Left lung (tissue), 10 donors: ENCODE data around the gene DOK7. TPM values are rescaled to one million over a fixed set of nuclear protein-coding genes. Genes with fewer than 3 reads are reported as not detected.

ENCODE experiments used
- ATAC-seq: fragments of 200-7000 bp; cut with Tn5 transposase; one replicate; pipeline ENCODE4 v1.9.1; 2020; ENCODE audit warnings: moderate library complexity
- DNase-seq, 4 donors: peaks; one replicate each; pipeline ENCODE4 v3.0.0-alpha.2; 2013 to 2020
- H3K27ac ChIP-seq, 2 donors: fragments of 200-600 bp; sonication (generic) in 1 of 2; one replicate each; pipeline versions ENCODE4 v1.5.0 to v1.8.0; 2020 to 2021
- H3K27me3 ChIP-seq, 2 donors: fragments of 200-600 bp; sonication (generic) in 1 of 2; one replicate each; pipeline versions ENCODE4 v1.5.0 to v1.8.0; 2020 to 2021
- H3K36me3 ChIP-seq, 2 donors: fragments of 200-600 bp; sonication (generic) in 1 of 2; one replicate each; pipeline versions ENCODE4 v1.5.0 to v1.8.0; 2020 to 2021
- H3K4me1 ChIP-seq, 2 donors: fragments of 200-600 bp; one replicate each; pipeline ENCODE4 v1.8.0; 2021
- H3K4me3 ChIP-seq, 2 donors: fragments of 200-600 bp; sonication (generic) in 1 of 2; one replicate each; pipeline versions ENCODE4 v1.5.0 to v1.8.0; 2020 to 2021; ENCODE audit warnings: mild to moderate bottlenecking in 1 of 2
- H3K9me3 ChIP-seq, 2 donors: fragments of 200-600 bp; sonication (generic) in 1 of 2; one replicate each; pipeline versions ENCODE4 v1.5.0 to v1.8.0; 2020 to 2021
- CTCF ChIP-seq, 2 donors: fragments of 200-600 bp; sonication (generic) in 1 of 2; IDR thresholded peaks; one replicate each; pipeline versions ENCODE4 v1.5.0 to v1.8.0; 2021; ENCODE audit warnings: antibody characterized with exemption in 2 of 2
- intact Hi-C, 2 donors: fragments of 100-400 bp; cut with DNase I; formaldehyde crosslinking; loops; one replicate each; pipeline versions ENCODE4 v1.11.2 to v1.14.2; 2022
- polyA plus RNA-seq, 6 donors: library from polyadenylated mRNA; unstranded; fragments of 120-200 nt; gene quantifications; one replicate each; pipeline ENCODE4 v1.2.1, GENCODE V29; 2013; ENCODE audit not compliant: insufficient read length in 6 of 6
- total RNA-seq, 2 donors: library from RNA; stranded (reverse); fragmentation: NEBNext Ultra II Directional; extraction: Animal tissue kit (Norgen Biotek cat#: 25700); gene quantifications; one replicate each; pipeline ENCODE4 v1.2.1, GENCODE V29; 2021
- donor health status: DM: no; HTN: yes; CAD: no.
- donor health status: DM: no; HTN: no; CAD: no.

Gene DOK7
- total and polyA plus RNA-seq, 8 donors = 0.28 to 6.3 (median 1.2) TPM

DNA sequence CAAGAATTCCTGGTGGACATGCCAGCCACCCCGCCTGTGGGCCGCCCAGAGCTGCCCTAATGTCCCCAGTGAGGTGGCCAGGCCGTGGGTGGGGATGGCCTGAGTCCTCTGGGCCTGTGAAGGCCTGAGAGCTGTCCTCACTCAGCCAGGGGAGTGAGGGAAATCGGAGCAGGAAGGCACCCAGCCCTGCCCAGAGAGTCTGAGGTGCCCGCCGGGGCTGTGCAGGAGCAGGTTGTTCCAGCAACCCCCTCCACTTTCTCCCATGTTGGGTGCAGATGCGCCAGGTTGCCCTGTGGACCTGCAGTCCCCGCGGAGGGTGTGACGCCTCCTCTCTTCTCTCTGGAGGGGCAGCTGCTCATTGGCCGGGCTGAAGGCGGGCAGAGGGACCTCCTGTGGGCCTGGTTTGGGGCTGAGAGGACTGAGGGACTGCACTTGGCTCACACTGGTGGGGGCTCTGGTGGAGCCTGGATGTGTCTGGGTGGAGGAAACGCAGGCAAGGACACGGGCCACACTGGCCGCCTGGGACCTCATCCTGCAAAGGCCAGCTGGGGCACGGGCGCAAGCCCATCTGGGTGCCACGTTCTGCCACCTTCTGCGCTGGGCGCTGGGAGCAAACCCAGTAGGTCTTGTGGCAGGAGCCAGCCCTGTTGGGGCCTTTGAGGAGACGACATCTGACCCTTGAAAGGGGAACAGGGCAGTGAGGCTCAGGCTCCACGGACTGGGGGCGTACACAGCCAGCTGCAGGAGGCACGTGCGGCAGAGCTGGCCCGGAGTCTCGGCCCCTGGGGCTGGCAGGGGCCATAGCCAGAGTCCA lies 14.0 kb downstream of the DOK7 start:
- no peaks in the 10 kb centered on the region for H3K4me1 ChIP-seq
- ATAC-seq (no peak), DNase-seq (peak in 1 of 4 donors; percentile 70)
- H3K9me3 ChIP-seq = no peaks in the 10 kb centered on the region
- H3K4me3 ChIP-seq = no peak overlapping the region
- no peak overlapping the region for H3K27ac ChIP-seq
- H3K27me3 ChIP-seq = peaks cover 0 to 64% of the 10 kb centered on the region in 2 donors
- H3K36me3 ChIP-seq = no peaks in the 10 kb centered on the region
- TF ChIP-seq CTCF (IDR thresholded peaks at IDR 0.05) = no peak
- intact Hi-C loops = no loop called here

DNA sequence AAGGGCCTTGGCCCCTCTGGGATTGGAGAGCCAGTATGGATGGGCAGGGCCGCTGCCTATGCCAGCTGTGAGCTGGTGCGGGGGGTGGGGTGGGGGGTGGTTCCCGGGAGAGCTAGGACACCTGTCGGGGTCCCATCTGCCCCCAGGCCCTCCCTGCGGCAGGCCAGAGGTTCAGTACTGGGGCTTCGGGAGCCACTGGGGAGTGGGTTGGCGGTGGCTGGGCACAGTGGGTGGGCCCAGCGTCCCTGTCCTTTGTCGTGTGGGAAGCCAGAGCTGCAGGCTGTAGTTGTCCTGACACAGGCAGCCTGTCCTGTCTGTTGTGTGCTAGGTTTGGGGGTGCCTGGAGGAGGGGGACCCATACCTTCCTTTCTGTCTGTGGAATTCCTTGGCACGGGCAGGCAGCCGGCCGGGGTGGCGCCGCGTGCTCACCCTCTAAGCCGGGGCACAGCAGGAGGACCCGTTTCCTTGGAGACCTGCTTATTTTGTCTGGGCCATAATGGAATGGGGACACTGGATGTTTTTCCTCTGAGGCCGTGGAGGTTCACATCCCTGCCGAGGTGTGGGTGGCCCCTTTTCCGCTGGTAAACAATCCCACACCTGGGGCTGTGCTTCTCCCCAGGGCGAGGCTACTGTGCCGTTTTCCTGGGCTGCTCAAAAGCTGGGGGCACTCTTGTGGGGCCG lies 14.8 kb downstream of the DOK7 start:
- peak in 1 of 4 donors; percentile 56 for DNase-seq
- ATAC-seq = no peak
- TF ChIP-seq CTCF (IDR thresholded peaks at IDR 0.05) = no peak
- Histone ChIP-seq H3K27ac (no peak overlapping the region), H3K4me3 (no peak overlapping the region), H3K4me1 (no peaks in the 10 kb centered on the region), H3K9me3 (no peaks in the 10 kb centered on the region), H3K36me3 (no peaks in the 10 kb centered on the region), H3K27me3 (peaks cover 0 to 71% of the 10 kb centered on the region in 2 donors)
- intact Hi-C loops = no loop called here

- no peak for ATAC-seq
- no peaks in the 10 kb centered on the region for H3K36me3 ChIP-seq
- DNase-seq = peak in 1 of 4 donors; percentile 72
- no peak overlapping the region for H3K27ac ChIP-seq
- peaks cover 0 to 77% of the 10 kb centered on the region in 2 donors for H3K27me3 ChIP-seq
- no peaks in the 10 kb centered on the region for H3K4me1 ChIP-seq
- no peak for TF ChIP-seq CTCF (IDR thresholded peaks at IDR 0.05)
- no peaks in the 10 kb centered on the region for H3K9me3 ChIP-seq
- intact Hi-C loops = no loop called here
- H3K4me3 ChIP-seq = no peak overlapping the region
These were observed 15.6 kb downstream of the DOK7 start for GRCh38 chr4:3478446-3479357.

DNA sequence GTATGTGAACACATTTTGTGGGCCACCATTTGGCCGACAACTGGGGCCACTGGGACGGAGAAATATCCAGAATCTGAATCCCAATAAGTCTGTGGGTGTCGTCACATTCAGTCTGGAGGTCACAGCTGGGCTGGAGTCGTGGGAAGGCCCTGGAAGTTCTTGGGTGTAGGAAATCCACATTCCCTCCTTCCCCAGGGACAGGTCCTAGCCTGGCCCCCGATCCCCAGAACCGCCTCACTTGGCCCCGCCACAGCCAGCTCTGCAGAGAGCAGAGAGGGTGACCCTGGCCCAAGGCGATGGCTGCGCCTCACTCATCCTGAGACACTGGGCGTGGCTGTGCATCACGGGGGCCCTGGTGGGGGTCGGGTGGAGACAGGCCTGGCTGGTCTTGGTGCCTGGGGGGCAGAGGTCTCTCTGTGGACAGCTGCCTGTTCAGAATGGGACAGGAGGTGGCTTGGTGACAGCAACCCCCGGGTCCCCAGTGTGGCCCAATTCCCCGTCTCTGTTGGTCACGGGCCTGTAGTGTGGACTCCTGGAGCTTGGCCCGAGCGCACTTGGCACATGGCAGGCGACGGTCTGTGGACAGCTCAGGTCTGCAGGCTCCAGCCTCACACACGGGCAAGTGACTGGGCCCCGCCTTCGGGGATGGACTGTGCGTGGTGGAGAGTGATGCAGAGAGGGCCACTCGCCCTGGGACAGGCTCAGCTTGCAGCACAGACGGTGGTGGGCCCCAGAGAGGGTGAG lies 16.4 kb downstream of the DOK7 start:
- no peak for TF ChIP-seq CTCF (IDR thresholded peaks at IDR 0.05)
- Histone ChIP-seq H3K9me3 (no peaks in the 10 kb centered on the region), H3K4me3 (no peak overlapping the region), H3K36me3 (no peaks in the 10 kb centered on the region), H3K27me3 (peaks cover 0 to 86% of the 10 kb centered on the region in 2 donors), H3K4me1 (peaks cover 0 to 2% of the 10 kb centered on the region in 2 donors), H3K27ac (no peak overlapping the region)
- intact Hi-C loops = no loop called here
- DNase-seq (peak in 1 of 4 donors; percentile 80), ATAC-seq (no peak)
